K562 (cell line): ENCODE data around the gene COX6A1. TPM values are rescaled to one million over a fixed set of nuclear protein-coding genes. Genes with fewer than 3 reads are reported as not detected.

ENCODE experiments used
- ATAC-seq: fragments of 200-7000 bp; cut with Tn5 transposase; 3 replicates; pipeline ENCODE4 v1.9.1; 2020; ENCODE audit warnings: moderate library complexity
- BruUV-seq: library from RNA; stranded (reverse); fragments of 400-500 nt; replicated peaks from 2 replicates; lab custom pipeline; 2021; lab: Mats Ljungman, UMichigan
- CTCF ChIA-PET: fragments of 300-600 bp; formaldehyde crosslinking; extraction: SDS; loops from one replicate; lab custom pipeline; 2021; ENCODE audit warnings: low intra/inter-chr PET ratio; lab: Yijun Ruan, JAX
- POLR2A ChIA-PET: fragments of 300-600, 350-650 bp; sonication (Branson Sonifier 250); formaldehyde crosslinking; extraction: SDS; loops from one replicate; lab custom pipeline; 2021; ENCODE audit warnings: antibody characterized with exemption, inconsistent platforms; lab: Yijun Ruan, JAX
- DNase-seq, 4 experiments: peaks; one replicate each; pipeline versions ENCODE4 v3.0.0 to v3.0.0-alpha.2; 2011 to 2018; ENCODE audit warnings: low spot score in 3 of 4, mixed read lengths in 3 of 4; ENCODE audit errors: extremely low read depth in 1 of 4
- FAIRE-seq: peaks from 2 replicates; lab custom pipeline; 2011; peaks lifted over from hg19 to GRCh38; lab: Jason Lieb, UNC
- H2AFZ ChIP-seq: 2 replicates; pipeline ENCODE4 v1.6.0; 2011; ENCODE audit warnings: low read depth, low read length, control low read depth, inconsistent platforms
- H3K27ac ChIP-seq: fragments of 200-600 bp; 3 replicates; pipeline ENCODE4 v1.8.0; 2011; ENCODE audit warnings: low read depth, mild to moderate bottlenecking, control low read depth, inconsistent platforms, low read length, moderate library complexity, mixed read lengths; ENCODE audit errors: extremely low read depth
- H3K27me3 ChIP-seq, 2 experiments: fragments of 300-600 bp in 1 of 2; 2 replicates in 1 of 2; 3 replicates in 1 of 2; pipeline versions ENCODE4 v1.6.0 to v1.8.0; 2011; ENCODE audit warnings: inconsistent platforms in 2 of 2, low read length in 2 of 2, mild to moderate bottlenecking in 1 of 2, mixed read lengths in 1 of 2, moderate library complexity in 1 of 2; ENCODE audit not compliant: control insufficient read depth in 2 of 2, insufficient read depth in 2 of 2
- H3K36me3 ChIP-seq: fragments of 300-600 bp; 3 replicates; pipeline ENCODE4 v1.8.0; 2011; ENCODE audit warnings: mild to moderate bottlenecking, low read length, inconsistent platforms; ENCODE audit not compliant: control insufficient read depth, insufficient read depth
- H3K4me1 ChIP-seq, 2 experiments: fragments of 200-600 bp in 1 of 2; replicated peaks in 1 of 2; 2 replicates in 1 of 2; 3 replicates in 1 of 2; pipeline versions ENCODE4 v1.5.1 to v1.8.0; 2011; ENCODE audit warnings: inconsistent platforms in 2 of 2, low read length in 2 of 2, mild to moderate bottlenecking in 1 of 2, mixed read lengths in 1 of 2, moderate library complexity in 1 of 2; ENCODE audit not compliant: control insufficient read depth in 2 of 2, insufficient read depth in 2 of 2
- H3K4me2 ChIP-seq: 2 replicates; pipeline ENCODE4 v1.6.1; 2011; ENCODE audit warnings: low read length, control low read depth, inconsistent platforms, mixed read lengths; ENCODE audit not compliant: insufficient read depth
- H3K4me3 ChIP-seq: fragments of 200-600 bp; sonication (generic), shearing (Covaris generic); 2 replicates; pipeline ENCODE4 v1.5.1; 2016; ENCODE audit warnings: control low read depth, inconsistent platforms
- H3K79me2 ChIP-seq: fragments of 200-600 bp; 3 replicates; pipeline ENCODE4 v1.8.0; 2011; ENCODE audit warnings: low read length, inconsistent platforms; ENCODE audit not compliant: control insufficient read depth, insufficient read depth
- H3K9ac ChIP-seq, 2 experiments: 2 replicates each; pipeline versions ENCODE4 v1.6.0 to v1.6.1; 2011; ENCODE audit warnings: low read depth in 2 of 2, low read length in 2 of 2, control low read depth in 1 of 2, inconsistent platforms in 1 of 2, mild to moderate bottlenecking in 1 of 2, mixed read lengths in 1 of 2; ENCODE audit not compliant: insufficient read depth in 1 of 2
- H3K9me1 ChIP-seq: one replicate; pipeline ENCODE4 v1.6.0; 2011; ENCODE audit warnings: inconsistent platforms, mild to moderate bottlenecking, low read length, moderate library complexity; ENCODE audit not compliant: control insufficient read depth, insufficient read depth
- H3K9me3 ChIP-seq: replicated peaks from 2 replicates; pipeline ENCODE4 v1.5.1; 2011; ENCODE audit warnings: low read depth, low read length, inconsistent platforms; ENCODE audit not compliant: control insufficient read depth, insufficient read depth
- H4K20me1 ChIP-seq: replicated peaks from 2 replicates; pipeline ENCODE4 v1.6.1; 2011; ENCODE audit warnings: low read length, inconsistent platforms, mixed read lengths; ENCODE audit not compliant: control insufficient read depth, insufficient read depth
- FOXJ3 ChIP-seq: sonication (generic); formaldehyde crosslinking; IDR thresholded peaks from 2 replicates; pipeline ENCODE4 v1.4.0; 2020; ENCODE audit warnings: mild to moderate bottlenecking, missing genetic modification reagents
- HNRNPH1 ChIP-seq: fragments of 200-400 bp; formaldehyde crosslinking; optimal IDR thresholded peaks from 2 replicates; pipeline ENCODE3; 2017; ENCODE audit warnings: low read depth, mild to moderate bottlenecking, low read length, moderate library complexity
- NELFE ChIP-seq: IDR thresholded peaks from 2 replicates; pipeline ENCODE4 v1.6.1; 2011; ENCODE audit warnings: mild to moderate bottlenecking; ENCODE audit not compliant: insufficient read depth, insufficient read length
- NR2F6 ChIP-seq: fragments of 450-650 bp; formaldehyde crosslinking; IDR thresholded peaks from 2 replicates; pipeline ENCODE4 v1.4.0; 2020; ENCODE audit warnings: mild to moderate bottlenecking
- POLR2A ChIP-seq: fragments of 450-650 bp; conservative IDR thresholded peaks from 2 replicates; pipeline ENCODE4 v1.6.1; 2016
- POLR2AphosphoS5 ChIP-seq: IDR thresholded peaks from 2 replicates; pipeline ENCODE4 v1.6.1; 2011; ENCODE audit warnings: mild to moderate bottlenecking, low read depth, low read length, moderate library complexity; ENCODE audit not compliant: control insufficient read depth, insufficient read depth
- POU5F1 ChIP-seq: fragments of 150-350 bp; IDR thresholded peaks from 2 replicates; pipeline ENCODE4 v1.6.1; 2014; ENCODE audit warnings: borderline replicate concordance, low read length, low read depth, mild to moderate bottlenecking; ENCODE audit not compliant: partially characterized antibody
- RBFOX2 ChIP-seq: fragments of 200-400 bp; formaldehyde crosslinking; IDR thresholded peaks from 2 replicates; pipeline ENCODE4 v1.6.1; 2017; ENCODE audit warnings: low read depth, mild to moderate bottlenecking, low read length, moderate library complexity
- ZBTB17 ChIP-seq: fragments of 450-650 bp; formaldehyde crosslinking; IDR thresholded peaks from 2 replicates; pipeline ENCODE4 v1.4.0; 2020; ENCODE audit warnings: mild to moderate bottlenecking
- WGBS: fragments of 100-300 bp; shearing (Covaris generic); methylation state at CpG from one replicate; pipeline ENCODE4 v1.1.6; 2016; ENCODE audit warnings: low coverage, mixed read lengths; ENCODE audit not compliant: insufficient coverage; ENCODE audit errors: missing lambda C conversion rate; 5-methylcytosine and 5-hydroxymethylcytosine counted together
- in situ Hi-C: fragments of 300-500 bp; cut with MboI; formaldehyde crosslinking; loops from 4 replicates; pipeline ENCODE4 v1.15.0; 2018; ENCODE audit warnings: inconsistent platforms, mixed read lengths
- intact Hi-C: fragments of 100-400 bp; cut with micrococcal nuclease; formaldehyde crosslinking; loops from 2 replicates; pipeline ENCODE4 v1.14.2; 2022
- polyA plus RNA-seq, 8 experiments: library from polyadenylated mRNA; depleted of rRNA in 4 of 8; stranded (reverse) in 5 of 8; unstranded in 3 of 8; fragments of >200 nt; fragmentation: Nextera tagmentation in 2 of 8; fragmentation: Illumina TruSeq in 1 of 8; extraction: Ambion mirVana in 2 of 8; extraction: Trizol in 1 of 8; gene quantifications; 2 replicates each; pipeline versions ENCODE4 v1.2.1 to v1.2.3, GENCODE V29; 2011 to 2014; ENCODE audit warnings: inconsistent platforms in 1 of 8, missing spikeins in 1 of 8
- total RNA-seq, 7 experiments: library from RNA; depleted of rRNA in 6 of 7; stranded (reverse); fragments of >200 nt in 6 of 7; fragmentation: Illumina TruSeq in 2 of 7; extraction: Trizol in 2 of 7; gene quantifications; 2 replicates each; pipeline versions ENCODE4 v1.2.1 to v1.2.3, GENCODE V29; 2011 to 2021; ENCODE audit warnings: low replicate concordance in 1 of 7

Gene COX6A1
- total and polyA plus RNA-seq, 9 of the 15 experiments (the other 6 are each of a cell fraction or from before 2014, with no cell fraction given): 414 to 4,142 (median 931) TPM

GRCh38 chr12:120463712-120464111, 25.8 kb downstream of the COX6A1 start:
- DNase-seq (no peak), FAIRE-seq (peak; percentile 11), ATAC-seq (no peak)
- H3K79me2 ChIP-seq: peaks cover 52% of the 10 kb centered on the region
- H3K27me3 ChIP-seq: no peaks in the 10 kb centered on the region
- H3K4me2 ChIP-seq: no peak overlapping the region
- H3K4me1 ChIP-seq: peaks cover 5 to 6% of the 10 kb centered on the region in 2 experiments; a peak in 4 of 5 replicates
- peaks cover 33% of the 10 kb centered on the region for H4K20me1 ChIP-seq
- H3K9me3 ChIP-seq: no peaks in the 10 kb centered on the region
- ChIA-PET POLR2A (interaction anchor here (0.6 to 3.5 kb wide), 16 partner anchors 7 to 172 kb away, joined by 3 to 18 read pairs (median 3); partner anchors contain the start of genes GATC, RNU4-2 and TRIAP1), CTCF (no interaction called here)
- peaks cover 92% of the 10 kb centered on the region for H3K36me3 ChIP-seq
- TF ChIP-seq FOXJ3 (no peak), POU5F1 (no peak), RBFOX2 (0 out of 2 replicates have a peak, but pooled peaks have one; percentile 37), POLR2AphosphoS5 (peak; percentile 20; the same call in 1 of the 2 replicates), HNRNPH1 (no peak), NELFE (no peak), NR2F6 (CRISPR knock-in tag) (no peak), POLR2A (peak; percentile 19), ZBTB17 (CRISPR knock-in tag) (no peak)
- H3K9me1 ChIP-seq: no peaks in the 10 kb centered on the region
- no peak overlapping the region for H3K27ac ChIP-seq
- H3K4me3 ChIP-seq: no peak overlapping the region
- WGBS: 84% methylated on average over 5 of the region's 5 CpGs
- H3K9ac ChIP-seq: no peak overlapping the region
- H2AFZ ChIP-seq: no peak overlapping the region
- in situ Hi-C loops (no loop called here), intact Hi-C loops (no loop called here)
- no TSS peak for BruUV-seq
